ENCODE measurements around the gene PPP6R2. TPM values are rescaled to one million over a fixed set of nuclear protein-coding genes. Genes with fewer than 3 reads are reported as not detected.

The PPP6R2 gene
- total RNA-seq, 1 donor from 2014 or later, result 55.5 TPM

GRCh38 chr22:50488886-50489285 lies 145.8 kb downstream of the PPP6R2 start:
- H3K4me1 ChIP-seq, result no peaks in the 10 kb centered on the region
- no peak overlapping the region for H3K4me3 ChIP-seq
- no peaks in the 10 kb centered on the region for H3K36me3 ChIP-seq
- TF ChIP-seq, protein P1, sequence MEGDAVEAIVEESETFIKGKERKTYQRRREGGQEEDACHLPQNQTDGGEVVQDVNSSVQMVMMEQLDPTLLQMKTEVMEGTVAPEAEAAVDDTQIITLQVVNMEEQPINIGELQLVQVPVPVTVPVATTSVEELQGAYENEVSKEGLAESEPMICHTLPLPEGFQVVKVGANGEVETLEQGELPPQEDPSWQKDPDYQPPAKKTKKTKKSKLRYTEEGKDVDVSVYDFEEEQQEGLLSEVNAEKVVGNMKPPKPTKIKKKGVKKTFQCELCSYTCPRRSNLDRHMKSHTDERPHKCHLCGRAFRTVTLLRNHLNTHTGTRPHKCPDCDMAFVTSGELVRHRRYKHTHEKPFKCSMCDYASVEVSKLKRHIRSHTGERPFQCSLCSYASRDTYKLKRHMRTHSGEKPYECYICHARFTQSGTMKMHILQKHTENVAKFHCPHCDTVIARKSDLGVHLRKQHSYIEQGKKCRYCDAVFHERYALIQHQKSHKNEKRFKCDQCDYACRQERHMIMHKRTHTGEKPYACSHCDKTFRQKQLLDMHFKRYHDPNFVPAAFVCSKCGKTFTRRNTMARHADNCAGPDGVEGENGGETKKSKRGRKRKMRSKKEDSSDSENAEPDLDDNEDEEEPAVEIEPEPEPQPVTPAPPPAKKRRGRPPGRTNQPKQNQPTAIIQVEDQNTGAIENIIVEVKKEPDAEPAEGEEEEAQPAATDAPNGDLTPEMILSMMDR (IDR thresholded peaks at IDR 0.05), result no peak
- H3K9me3 ChIP-seq, result no peaks in the 10 kb centered on the region
- no peak for DNase-seq (ENCODE audit: low spot score in 2 of 2)
- no peaks in the 10 kb centered on the region for H3K27me3 ChIP-seq
- H3K27ac ChIP-seq, result no peak overlapping the region
- intact Hi-C loops (cut with DNase I), result no loop called here

- Histone ChIP-seq H3K9me3 (no peaks in the 10 kb centered on the region), H3K36me3 (no peaks in the 10 kb centered on the region), H3K27me3 (no peaks in the 10 kb centered on the region), H3K4me3 (no peak overlapping the region), H3K4me1 (no peaks in the 10 kb centered on the region), H3K27ac (no peak overlapping the region)
- DNase-seq (ENCODE audit: low spot score in 2 of 2), result no peak
- intact Hi-C loops (cut with DNase I), result no loop called here
- TF ChIP-seq, protein P1 (IDR thresholded peaks at IDR 0.05), result no peak
Observed at GRCh38 chr22:50489363-50490243, 146.5 kb downstream of the PPP6R2 start.

GRCh38 chr22:50490531-50491308 lies 147.6 kb downstream of the PPP6R2 start:
- DNase-seq (ENCODE audit: low spot score in 2 of 2), result no peak

More at GRCh38 chr22:50490531-50491308, 147.6 kb downstream of the PPP6R2 start:
- no peaks in the 10 kb centered on the region for H3K4me1 ChIP-seq
- no peaks in the 10 kb centered on the region for H3K36me3 ChIP-seq
- intact Hi-C loops (cut with DNase I), result no loop called here
- H3K4me3 ChIP-seq, result no peak overlapping the region
- H3K27ac ChIP-seq, result no peak overlapping the region
- TF ChIP-seq, protein P1 (IDR thresholded peaks at IDR 0.05), result no peak
- no peaks in the 10 kb centered on the region for H3K9me3 ChIP-seq
- no peaks in the 10 kb centered on the region for H3K27me3 ChIP-seq

Other genes with a start within 250 kb of the PPP6R2 start
- 0.32 TPM for gene PANX2, start 172.6 kb upstream of the PPP6R2 start, total RNA-seq
- 91.4 TPM for gene TRABD, start 157.4 kb upstream of the PPP6R2 start, total RNA-seq
- 41.7 TPM for gene SELENOO, start 142.3 kb upstream of the PPP6R2 start, total RNA-seq
- 58.1 TPM for gene TUBGCP6, start 98.3 kb upstream of the PPP6R2 start, total RNA-seq
- 73.2 TPM for gene HDAC10, start 92.1 kb upstream of the PPP6R2 start, total RNA-seq
- gene MAPK12, start 81.6 kb upstream of the PPP6R2 start, total RNA-seq, result 29.4 TPM
- 117 TPM for gene MAPK11, start 72.9 kb upstream of the PPP6R2 start, total RNA-seq
- gene PLXNB2, start 35.7 kb upstream of the PPP6R2 start, total RNA-seq, result 287 TPM
- 1.4 TPM for gene DENND6B, start 16.3 kb upstream of the PPP6R2 start, total RNA-seq
- gene SBF1, start 131.7 kb downstream of the PPP6R2 start, total RNA-seq, result 98.8 TPM
- not detected for gene ADM2, start 138.2 kb downstream of the PPP6R2 start, total RNA-seq
- not detected for gene MIOX, start 143.5 kb downstream of the PPP6R2 start, total RNA-seq
- 119 TPM for gene LMF2, start 164.4 kb downstream of the PPP6R2 start, total RNA-seq
- 41.7 TPM for gene NCAPH2, start 164.9 kb downstream of the PPP6R2 start, total RNA-seq
- gene SCO2, start 182.3 kb downstream of the PPP6R2 start, total RNA-seq, result not detected
- 150 TPM for gene TYMP, start 186.7 kb downstream of the PPP6R2 start, total RNA-seq
- not detected for gene KLHDC7B, start 202.6 kb downstream of the PPP6R2 start, total RNA-seq
- not detected for gene SYCE3, start 219.6 kb downstream of the PPP6R2 start, total RNA-seq
- gene CPT1B, start 235.1 kb downstream of the PPP6R2 start, total RNA-seq, result 0.43 TPM
- 82.4 TPM for gene CHKB, start 239.5 kb downstream of the PPP6R2 start, total RNA-seq

Measured in ascending aorta (tissue), 2 donors.